Body of pancreas (tissue), 4 donors: Measurements from ENCODE around the gene MASP1.

Experiments
- POLR2A ChIP-seq, 3 donors: fragments of 450-650 bp; IDR thresholded peaks; one replicate each; pipeline ENCODE4 v1.6.1; 2016; ENCODE audit warnings: antibody characterized with exemption in 3 of 3, mild to moderate bottlenecking in 2 of 3
- TF ChIP-seq, protein P1 (sequence below), 7 experiments: fragments of 450-650 bp in 4 of 7; fragments of 200-600 bp in 3 of 7; sonication (generic) in 3 of 7; IDR thresholded peaks; one replicate each; pipeline ENCODE4 v1.5.1; 2016 to 2019; ENCODE audit warnings: antibody characterized with exemption in 7 of 7

GRCh38 chr3:187293516-187294430, 2.2 kb upstream of the MASP1 start:
- no peak for TF ChIP-seq POLR2A (IDR thresholded peaks at IDR 0.05)
- TF ChIP-seq, protein P1, sequence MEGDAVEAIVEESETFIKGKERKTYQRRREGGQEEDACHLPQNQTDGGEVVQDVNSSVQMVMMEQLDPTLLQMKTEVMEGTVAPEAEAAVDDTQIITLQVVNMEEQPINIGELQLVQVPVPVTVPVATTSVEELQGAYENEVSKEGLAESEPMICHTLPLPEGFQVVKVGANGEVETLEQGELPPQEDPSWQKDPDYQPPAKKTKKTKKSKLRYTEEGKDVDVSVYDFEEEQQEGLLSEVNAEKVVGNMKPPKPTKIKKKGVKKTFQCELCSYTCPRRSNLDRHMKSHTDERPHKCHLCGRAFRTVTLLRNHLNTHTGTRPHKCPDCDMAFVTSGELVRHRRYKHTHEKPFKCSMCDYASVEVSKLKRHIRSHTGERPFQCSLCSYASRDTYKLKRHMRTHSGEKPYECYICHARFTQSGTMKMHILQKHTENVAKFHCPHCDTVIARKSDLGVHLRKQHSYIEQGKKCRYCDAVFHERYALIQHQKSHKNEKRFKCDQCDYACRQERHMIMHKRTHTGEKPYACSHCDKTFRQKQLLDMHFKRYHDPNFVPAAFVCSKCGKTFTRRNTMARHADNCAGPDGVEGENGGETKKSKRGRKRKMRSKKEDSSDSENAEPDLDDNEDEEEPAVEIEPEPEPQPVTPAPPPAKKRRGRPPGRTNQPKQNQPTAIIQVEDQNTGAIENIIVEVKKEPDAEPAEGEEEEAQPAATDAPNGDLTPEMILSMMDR (IDR thresholded peaks at IDR 0.05) = no peak
